Psoas muscle (tissue), 8 donors: Measurements from ENCODE around the gene DMPK. TPM values are rescaled to one million over a fixed set of nuclear protein-coding genes. Genes with fewer than 3 reads are reported as not detected.
A peak's percentile ranks its signal among the peaks of the same experiment; 100 is the strongest.

Experiments used
- ATAC-seq, 4 donors: fragments of 200-7000 bp; cut with Tn5 transposase; one replicate each; pipeline ENCODE4 v1.9.1; 2020; ENCODE audit warnings: moderate library complexity in 3 of 4, mild to moderate bottlenecking in 2 of 4
- DNase-seq, 2 donors: peaks; one replicate each; pipeline ENCODE4 v3.0.0-alpha.2; 2020
- H3K27ac ChIP-seq: fragments of 200-600 bp; one replicate; pipeline ENCODE4 v1.8.0; 2022
- H3K27me3 ChIP-seq, 3 donors: fragments of 200-600 bp in 1 of 3; one replicate each; pipeline versions ENCODE4 v1.6.1 to v1.8.0; 2013 to 2022; ENCODE audit warnings: low read length in 2 of 3, mild to moderate bottlenecking in 2 of 3, moderate library complexity in 1 of 3; ENCODE audit not compliant: insufficient read depth in 3 of 3
- H3K36me3 ChIP-seq, 2 donors: fragments of 200-600 bp in 1 of 2; one replicate each; pipeline versions ENCODE4 v1.6.1 to v1.8.0; 2013 to 2022; ENCODE audit warnings: low read depth in 1 of 2, mild to moderate bottlenecking in 1 of 2, moderate library complexity in 1 of 2; ENCODE audit not compliant: insufficient read depth in 1 of 2
- H3K4me1 ChIP-seq: fragments of 200-600 bp; one replicate; pipeline ENCODE4 v1.8.0; 2022
- H3K4me3 ChIP-seq: fragments of 200-600 bp; one replicate; pipeline ENCODE4 v1.8.0; 2022; ENCODE audit warnings: mild to moderate bottlenecking
- H3K9me3 ChIP-seq: fragments of 200-600 bp; one replicate; pipeline ENCODE4 v1.8.0; 2022
- WGBS, 3 donors: extraction: QIAGEN DNeasy Blood & Tissue Kit; methylation state at CpG; one replicate each; pipeline versions ENCODE4 v1.1.6 to v1.1.7; 2013; 5-methylcytosine and 5-hydroxymethylcytosine counted together
- intact Hi-C, 2 donors: fragments of 100-400 bp; cut with DNase I; formaldehyde crosslinking; loops; one replicate each; pipeline versions ENCODE4 v1.11.0 to v1.14.2; 2022
- long read RNA-seq, 2 donors: library from polyadenylated mRNA; unstranded; transcript quantifications; one replicate each; pipeline ENCODE4 v2.0.0, GENCODE V29; 2021
- polyA plus RNA-seq, 3 donors: library from polyadenylated mRNA; stranded (reverse); fragments of 200-250 nt; gene quantifications; one replicate each; pipeline ENCODE4 v1.2.3, GENCODE V29; 2013
- total RNA-seq, 4 donors: library from RNA; stranded (reverse); fragmentation: NEBNext Ultra II Directional in 2 of 4; extraction: Animal tissue kit (Norgen Biotek cat#: 25700) in 2 of 4; gene quantifications; one replicate each; pipeline versions ENCODE4 v1.2.1 to v1.2.4, GENCODE V29; 2021 to 2023
- TF ChIP-seq, protein P1 (sequence below): fragments of 200-600 bp; IDR thresholded peaks from one replicate; pipeline ENCODE4 v1.8.0; 2022; ENCODE audit warnings: antibody characterized with exemption
- donor health status: healthy with polysubstance abuse.
- donor health status: DM: no; HTN: no; CAD: no; lungs with moderate emphysema.
- donor health status: Bipolar disorder and iron deficiency.
- donor health status: healthy.
- donor health status: DM: yes; HTN: yes; CAD: no.
- donor health status: DM: no; HTN: no; CAD: no.
- donor health status: DM: no; HTN: no; CAD: no.
- donor health status: DM: yes; HTN: yes; CAD: no.

Gene DMPK, protein sequence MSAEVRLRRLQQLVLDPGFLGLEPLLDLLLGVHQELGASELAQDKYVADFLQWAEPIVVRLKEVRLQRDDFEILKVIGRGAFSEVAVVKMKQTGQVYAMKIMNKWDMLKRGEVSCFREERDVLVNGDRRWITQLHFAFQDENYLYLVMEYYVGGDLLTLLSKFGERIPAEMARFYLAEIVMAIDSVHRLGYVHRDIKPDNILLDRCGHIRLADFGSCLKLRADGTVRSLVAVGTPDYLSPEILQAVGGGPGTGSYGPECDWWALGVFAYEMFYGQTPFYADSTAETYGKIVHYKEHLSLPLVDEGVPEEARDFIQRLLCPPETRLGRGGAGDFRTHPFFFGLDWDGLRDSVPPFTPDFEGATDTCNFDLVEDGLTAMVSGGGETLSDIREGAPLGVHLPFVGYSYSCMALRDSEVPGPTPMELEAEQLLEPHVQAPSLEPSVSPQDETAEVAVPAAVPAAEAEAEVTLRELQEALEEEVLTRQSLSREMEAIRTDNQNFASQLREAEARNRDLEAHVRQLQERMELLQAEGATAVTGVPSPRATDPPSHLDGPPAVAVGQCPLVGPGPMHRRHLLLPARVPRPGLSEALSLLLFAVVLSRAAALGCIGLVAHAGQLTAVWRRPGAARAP
- total RNA-seq (100 to 1,000 TPM; 132 to 617 (median 337) TPM), polyA plus RNA-seq (10 to 100 TPM; 53.0 to 77.7 (median 77.0) TPM)
- long read RNA-seq, donor 1, transcript DMPK-204 (15 exons, 2,754 nt): minor isoform, 18 of 367 reads
- long read RNA-seq, donor 1, transcript DMPK-205 (15 exons, 2,548 nt): minor isoform, 10 of 367 reads
- long read RNA-seq, donor 1, transcript DMPK-201 (15 exons, 2,787 nt): major isoform, 65 of 367 reads
- long read RNA-seq, donor 1, transcript DMPK-215 (1 exons, 1,410 nt): minor isoform, 9 of 367 reads
- long read RNA-seq, donor 1, partial matches to known transcripts: 48 of 367 reads
- long read RNA-seq, donor 1, other reads (novel, unspliced or antisense): 213 of 367 reads
- long read RNA-seq, donor 2, transcript DMPK-206 (16 exons, 2,920 nt): minor isoform, 7 of 250 reads
- long read RNA-seq, donor 2, transcript DMPK-204 (15 exons, 2,754 nt): minor isoform, 17 of 250 reads
- long read RNA-seq, donor 2, transcript DMPK-205 (15 exons, 2,548 nt): minor isoform, 13 of 250 reads
- long read RNA-seq, donor 2, transcript DMPK-201 (15 exons, 2,787 nt): major isoform, 63 of 250 reads
- long read RNA-seq, donor 2, partial matches to known transcripts: 37 of 250 reads
- long read RNA-seq, donor 2, other reads (novel, unspliced or antisense): 104 of 250 reads

GRCh38 chr19:45782162-45782691 is at the start of gene DMPK:
Gene DMPK, minus strand, starts transcription at chr19:45782490. Its CDS starts 138 bp downstream, at chr19:45782352.
- intact Hi-C loops: loop anchor here in 1 of 2 donors (10.0 kb wide), 1 partner anchor 1037 kb away; the partner anchor contains the start of gene BCL3
- no peaks in the 10 kb centered on the region for H3K9me3 ChIP-seq
- 11 to 18% (median 13%) methylated on average over 12 to 18 of the region's 18 CpGs for WGBS, 3 donors
- TF ChIP-seq, protein P1, sequence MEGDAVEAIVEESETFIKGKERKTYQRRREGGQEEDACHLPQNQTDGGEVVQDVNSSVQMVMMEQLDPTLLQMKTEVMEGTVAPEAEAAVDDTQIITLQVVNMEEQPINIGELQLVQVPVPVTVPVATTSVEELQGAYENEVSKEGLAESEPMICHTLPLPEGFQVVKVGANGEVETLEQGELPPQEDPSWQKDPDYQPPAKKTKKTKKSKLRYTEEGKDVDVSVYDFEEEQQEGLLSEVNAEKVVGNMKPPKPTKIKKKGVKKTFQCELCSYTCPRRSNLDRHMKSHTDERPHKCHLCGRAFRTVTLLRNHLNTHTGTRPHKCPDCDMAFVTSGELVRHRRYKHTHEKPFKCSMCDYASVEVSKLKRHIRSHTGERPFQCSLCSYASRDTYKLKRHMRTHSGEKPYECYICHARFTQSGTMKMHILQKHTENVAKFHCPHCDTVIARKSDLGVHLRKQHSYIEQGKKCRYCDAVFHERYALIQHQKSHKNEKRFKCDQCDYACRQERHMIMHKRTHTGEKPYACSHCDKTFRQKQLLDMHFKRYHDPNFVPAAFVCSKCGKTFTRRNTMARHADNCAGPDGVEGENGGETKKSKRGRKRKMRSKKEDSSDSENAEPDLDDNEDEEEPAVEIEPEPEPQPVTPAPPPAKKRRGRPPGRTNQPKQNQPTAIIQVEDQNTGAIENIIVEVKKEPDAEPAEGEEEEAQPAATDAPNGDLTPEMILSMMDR: no peak
- peak within 1 kb of the TSS; percentile 98 for H3K27ac ChIP-seq
- H3K4me3 ChIP-seq: peak within 1 kb of the TSS; percentile 87
- H3K36me3 ChIP-seq: peaks cover 4 to 38% of the 10 kb centered on the region in 2 donors
- ATAC-seq: peak; percentile 57 to 65 (median 60)
- peaks cover 49% of the 10 kb centered on the region for H3K4me1 ChIP-seq
- DNase-seq: peak; percentile 74 to 78
- no peaks in the 10 kb centered on the region for H3K27me3 ChIP-seq

- H3K27me3 ChIP-seq: no peaks in the 10 kb centered on the region
- intact Hi-C loops: no loop called here
- H3K4me3 ChIP-seq: no peak overlapping the region
- WGBS, 3 donors: 94 to 96% (median 95%) methylated on average over 16 of the region's 16 CpGs
- no peak overlapping the region for H3K27ac ChIP-seq
- ATAC-seq: no peak
- no peaks in the 10 kb centered on the region for H3K9me3 ChIP-seq
- H3K4me1 ChIP-seq: peaks cover 5% of the 10 kb centered on the region
- TF ChIP-seq, protein P1: no peak
- peaks cover 14 to 98% of the 10 kb centered on the region in 2 donors for H3K36me3 ChIP-seq
- peak in 1 of 2 donors; percentile 39 for DNase-seq
Observed at GRCh38 chr19:45828945-45829344, 46.7 kb upstream of the DMPK start.

DNA sequence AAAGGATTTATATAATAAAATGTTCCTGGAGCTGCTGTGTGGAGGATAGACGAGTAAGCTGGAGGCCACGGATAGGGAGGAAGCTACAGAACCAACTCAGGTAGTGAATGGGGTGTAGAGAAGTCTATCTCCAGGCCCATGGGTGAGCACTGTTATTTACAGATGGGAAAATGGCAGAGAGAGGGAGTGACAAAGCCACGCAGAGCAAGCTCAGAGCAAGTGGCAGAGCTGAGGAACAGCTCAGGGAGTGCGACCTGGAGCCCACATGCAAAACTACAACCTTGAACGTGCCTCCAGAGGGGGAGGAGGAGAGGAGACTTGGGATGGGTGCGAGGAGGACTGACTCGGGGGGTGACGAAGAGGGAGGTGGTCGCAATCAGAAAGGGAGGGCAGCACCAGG is 46.2 kb upstream of the DMPK start:
- TF ChIP-seq, protein P1: no peak
- no peaks in the 10 kb centered on the region for H3K9me3 ChIP-seq
- H3K27ac ChIP-seq: no peak overlapping the region
- DNase-seq: no peak
- peaks cover 14 to 98% of the 10 kb centered on the region in 2 donors for H3K36me3 ChIP-seq
- no peaks in the 10 kb centered on the region for H3K27me3 ChIP-seq
- H3K4me3 ChIP-seq: no peak overlapping the region
- peaks cover 5% of the 10 kb centered on the region for H3K4me1 ChIP-seq
- WGBS, 3 donors: 85 to 91% (median 89%) methylated on average over 8 to 9 of the region's 9 CpGs
- intact Hi-C loops: no loop called here
- ATAC-seq: no peak

GRCh38 chr19:45827459-45828093 is 45.3 kb upstream of the DMPK start:
- ATAC-seq (no peak), DNase-seq (peak in 1 of 2 donors; percentile 37)
- Histone ChIP-seq H3K27ac (no peak overlapping the region), H3K36me3 (peaks cover 14 to 96% of the 10 kb centered on the region in 2 donors), H3K4me3 (no peak overlapping the region), H3K27me3 (no peaks in the 10 kb centered on the region), H3K9me3 (no peaks in the 10 kb centered on the region), H3K4me1 (peaks cover 5% of the 10 kb centered on the region)
- TF ChIP-seq, protein P1: no peak
- 92 to 94% (median 92%) methylated on average over 16 of the region's 16 CpGs for WGBS, 3 donors
- intact Hi-C loops: no loop called here
